Activated naive CD4-positive, alpha-beta T cell treated with anti-CD3 and anti-CD28 coated beads, Interleukin-2, amount 50 U/mL, for 24 hours (primary cell): ENCODE data around the gene TAGAP.
"Not testable (repeated sequence)": the region's sequence is repeated elsewhere in the genome, so short reads cannot be mapped to it uniquely, and the experiment has no call there.

Experiments used
- H3K27ac Mint-ChIP-seq: one replicate; pipeline ENCODE4 v1.8.0; 2021; ENCODE audit warnings: mild to moderate bottlenecking, mixed read lengths
- H3K27me3 Mint-ChIP-seq: one replicate; pipeline ENCODE4 v1.8.0; 2021; ENCODE audit warnings: mixed read lengths
- H3K36me3 Mint-ChIP-seq: one replicate; pipeline ENCODE4 v1.8.0; 2021; ENCODE audit warnings: mixed read lengths
- H3K4me1 Mint-ChIP-seq: one replicate; pipeline ENCODE4 v1.8.0; 2021; ENCODE audit warnings: mixed read lengths
- H3K4me3 Mint-ChIP-seq: one replicate; pipeline ENCODE4 v1.8.0; 2021; ENCODE audit warnings: mild to moderate bottlenecking, mixed read lengths
- H3K9me3 Mint-ChIP-seq: one replicate; pipeline ENCODE4 v1.8.0; 2021; ENCODE audit warnings: mixed read lengths

Gene TAGAP

DNA sequence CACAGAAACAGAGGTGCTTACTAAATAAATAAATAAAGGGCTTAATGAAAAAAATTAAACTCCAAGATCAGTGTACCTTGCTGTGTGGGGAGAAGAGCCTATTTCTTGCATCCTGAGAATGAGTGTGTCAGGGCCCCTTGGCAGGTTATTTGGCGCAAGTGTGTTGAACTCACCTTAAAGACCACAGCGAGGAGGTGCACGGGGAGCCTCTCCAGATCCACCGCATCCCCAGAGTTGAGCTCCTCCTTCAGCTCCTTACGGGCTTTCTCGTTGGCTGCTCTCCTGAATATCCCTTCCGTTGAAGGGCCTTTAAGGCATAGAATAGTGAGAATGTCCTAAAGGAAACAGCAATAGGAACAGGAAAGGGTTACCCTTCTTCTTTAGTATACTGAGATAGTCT is 3.6 kb downstream of the TAGAP start:
- H3K4me1 Mint-ChIP-seq = peaks cover 51% of the 10 kb centered on the region
- H3K27ac Mint-ChIP-seq = peak overlapping the region; percentile 98
- H3K36me3 Mint-ChIP-seq = peaks cover 60% of the 10 kb centered on the region
- no peaks in the 10 kb centered on the region for H3K9me3 Mint-ChIP-seq
- H3K27me3 Mint-ChIP-seq = no peaks in the 10 kb centered on the region
- peak overlapping the region; percentile 96 for H3K4me3 Mint-ChIP-seq

DNA sequence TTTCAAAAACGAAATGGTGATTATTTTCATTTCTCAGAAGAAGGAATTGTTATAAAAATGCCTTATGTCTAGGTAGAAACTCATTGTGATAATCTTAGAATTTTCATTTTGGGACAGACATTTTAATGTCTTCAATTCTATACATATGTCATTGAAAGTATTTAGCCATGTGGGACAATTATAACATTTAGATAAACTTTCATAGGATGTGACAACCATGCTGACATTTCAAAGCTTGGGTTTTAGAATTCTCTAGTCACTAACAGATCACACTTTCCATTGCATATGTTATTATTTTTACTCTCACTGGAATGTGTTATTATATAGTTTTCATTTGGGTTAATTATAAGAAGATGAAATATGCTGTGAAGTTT is 4.9 kb downstream of the TAGAP start:
- peak overlapping the region; percentile 96 for H3K4me3 Mint-ChIP-seq
- peaks cover 52% of the 10 kb centered on the region for H3K4me1 Mint-ChIP-seq
- H3K27ac Mint-ChIP-seq = peak overlapping the region; percentile 98
- no peaks in the 10 kb centered on the region for H3K9me3 Mint-ChIP-seq
- peaks cover 67% of the 10 kb centered on the region for H3K36me3 Mint-ChIP-seq
- H3K27me3 Mint-ChIP-seq = no peaks in the 10 kb centered on the region

DNA sequence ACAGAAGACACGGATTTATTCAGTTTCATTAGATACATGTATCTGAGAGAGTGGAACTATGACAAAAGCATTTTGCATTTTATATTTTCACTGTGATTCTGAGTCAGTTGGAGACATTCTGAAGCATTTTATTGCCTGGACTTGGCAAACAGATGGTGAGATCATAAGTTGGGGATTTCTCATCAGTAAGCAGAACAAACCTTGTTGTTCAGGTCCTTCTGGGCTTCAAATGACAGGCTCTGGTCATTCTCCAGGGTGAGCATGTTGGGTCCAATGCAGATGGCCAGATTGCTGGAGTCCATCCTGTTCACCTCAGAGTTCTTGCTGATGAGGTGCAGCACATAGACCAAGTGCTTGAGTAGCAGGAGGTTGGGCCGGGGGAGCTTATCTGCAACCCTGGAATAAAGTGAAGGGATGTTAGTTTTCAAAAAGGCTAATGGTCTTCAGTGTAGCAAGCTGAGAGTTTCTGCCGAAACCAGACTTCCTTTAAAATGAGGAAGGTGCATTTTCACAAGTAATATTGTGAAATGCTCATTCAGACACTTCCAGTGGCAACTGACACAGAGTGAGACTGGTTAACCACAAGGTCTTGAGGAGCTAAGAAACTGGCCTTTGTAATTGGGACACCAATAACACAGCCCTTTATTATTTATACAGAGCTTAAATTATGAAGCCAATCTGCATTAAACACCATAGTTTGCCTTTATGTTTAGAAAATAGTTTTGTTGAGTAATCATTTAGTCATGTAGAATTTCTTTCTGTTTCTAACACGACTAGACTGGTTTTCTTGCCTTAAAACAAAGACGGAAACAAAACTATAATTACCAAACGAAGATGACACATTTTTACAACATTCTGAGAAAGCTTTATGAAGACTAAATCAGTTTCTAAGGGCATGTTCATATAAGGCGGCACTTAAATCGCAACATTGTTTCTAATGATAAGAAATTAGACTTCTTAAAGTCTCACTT is 5.6 kb downstream of the TAGAP start:
- no peaks in the 10 kb centered on the region for H3K27me3 Mint-ChIP-seq
- H3K9me3 Mint-ChIP-seq = no peaks in the 10 kb centered on the region
- peaks cover 53% of the 10 kb centered on the region for H3K4me1 Mint-ChIP-seq
- peak overlapping the region; percentile 96 for H3K4me3 Mint-ChIP-seq
- H3K27ac Mint-ChIP-seq = peak overlapping the region; percentile 98
- peaks cover 68% of the 10 kb centered on the region for H3K36me3 Mint-ChIP-seq

DNA sequence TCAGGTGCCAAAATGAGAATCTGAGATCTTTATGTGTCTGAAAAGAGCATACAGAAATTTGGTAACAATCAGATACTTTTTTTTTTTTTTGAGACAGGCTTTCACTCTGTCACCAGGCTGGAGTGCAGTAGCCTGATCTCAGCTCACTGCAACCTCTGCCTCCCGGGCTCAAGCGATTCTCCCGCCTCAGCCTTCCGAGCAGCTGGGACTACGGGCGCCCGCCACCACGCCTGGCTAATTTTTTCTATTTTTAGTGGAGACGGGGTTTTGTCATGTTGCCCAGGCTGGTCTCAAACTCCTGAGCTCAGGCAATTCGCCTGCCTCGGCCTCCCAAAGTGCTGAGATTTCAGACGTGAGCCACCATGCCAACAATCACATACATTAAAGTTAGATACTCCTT is 6.5 kb downstream of the TAGAP start:
- not testable (repeated sequence) for H3K27me3 Mint-ChIP-seq, H3K9me3 Mint-ChIP-seq
- H3K4me1 Mint-ChIP-seq = peaks cover 57% of the 10 kb centered on the region
- H3K36me3 Mint-ChIP-seq = peaks cover 60% of the 10 kb centered on the region
- H3K27ac Mint-ChIP-seq = peak overlapping the region; percentile 94
- H3K4me3 Mint-ChIP-seq = peak overlapping the region; percentile 96

- Mint-ChIP-seq H3K27ac (peak overlapping the region; percentile 94), H3K4me1 (peaks cover 60% of the 10 kb centered on the region), H3K4me3 (peak overlapping the region; percentile 82), H3K27me3 (no peaks in the 10 kb centered on the region), H3K9me3 (no peaks in the 10 kb centered on the region), H3K36me3 (peaks cover 55% of the 10 kb centered on the region)
Measured at GRCh38 chr6:159037756-159038290, 7.0 kb downstream of the TAGAP start.

DNA sequence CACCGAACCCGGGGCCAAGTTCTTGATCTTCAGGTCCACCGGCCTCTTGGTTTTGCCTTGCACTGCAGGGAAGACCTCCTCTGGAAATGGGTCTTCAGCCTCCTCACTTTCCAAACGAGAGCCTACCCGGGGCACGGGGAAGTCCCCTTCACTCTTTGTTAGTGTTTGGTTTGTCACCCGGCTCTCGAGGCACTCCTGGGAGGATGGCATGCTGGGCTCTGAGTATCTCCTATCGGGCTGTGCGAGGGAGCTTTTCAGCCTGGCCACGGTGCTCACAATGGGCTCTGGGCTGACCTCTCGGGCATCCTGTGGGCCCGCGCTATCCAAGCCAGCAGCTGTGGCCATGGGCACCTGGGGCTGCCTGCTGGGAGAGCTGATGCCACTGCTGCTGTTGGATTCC is 8.1 kb downstream of the TAGAP start:
- H3K4me3 Mint-ChIP-seq = peak overlapping the region; percentile 68
- H3K27me3 Mint-ChIP-seq = no peaks in the 10 kb centered on the region
- no peaks in the 10 kb centered on the region for H3K9me3 Mint-ChIP-seq
- peak overlapping the region; percentile 83 for H3K27ac Mint-ChIP-seq
- H3K36me3 Mint-ChIP-seq = peaks cover 44% of the 10 kb centered on the region
- H3K4me1 Mint-ChIP-seq = peaks cover 57% of the 10 kb centered on the region

GRCh38 chr6:159035891-159036290 is 8.9 kb downstream of the TAGAP start:
- H3K9me3 Mint-ChIP-seq = no peaks in the 10 kb centered on the region
- no peaks in the 10 kb centered on the region for H3K27me3 Mint-ChIP-seq
- H3K4me1 Mint-ChIP-seq = peaks cover 49% of the 10 kb centered on the region
- H3K36me3 Mint-ChIP-seq = peaks cover 37% of the 10 kb centered on the region
- H3K27ac Mint-ChIP-seq = peak overlapping the region; percentile 75
- peak overlapping the region; percentile 63 for H3K4me3 Mint-ChIP-seq

GRCh38 chr6:159033160-159034049 is 11.4 kb downstream of the TAGAP start:
- no peaks in the 10 kb centered on the region for H3K9me3 Mint-ChIP-seq
- peak overlapping the region; percentile 48 for H3K27ac Mint-ChIP-seq
- H3K27me3 Mint-ChIP-seq = no peaks in the 10 kb centered on the region

DNA sequence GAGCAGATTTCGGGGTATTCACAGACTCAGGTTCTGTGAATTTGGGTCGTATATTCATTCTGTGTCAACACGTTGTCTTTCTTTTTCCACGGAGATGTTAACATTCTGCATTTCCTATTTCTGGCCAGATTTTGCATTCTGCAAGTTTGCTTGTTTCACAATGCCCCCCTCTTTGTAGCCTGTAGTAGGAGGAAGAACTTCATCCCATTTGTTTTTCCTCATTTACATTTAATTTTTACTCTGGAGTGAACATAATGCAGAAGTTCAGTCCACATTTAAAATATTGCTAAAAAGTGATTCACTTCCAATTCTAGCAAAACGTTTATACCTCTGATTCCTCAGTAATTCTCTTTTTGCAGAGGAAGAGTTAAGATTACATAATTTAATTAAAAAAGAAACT is 12.9 kb downstream of the TAGAP start:
- Mint-ChIP-seq H3K4me3 (no peak overlapping the region), H3K4me1 (peaks cover 24% of the 10 kb centered on the region), H3K9me3 (no peaks in the 10 kb centered on the region), H3K27ac (no peak overlapping the region), H3K36me3 (peaks cover 14% of the 10 kb centered on the region), H3K27me3 (no peaks in the 10 kb centered on the region)

More at GRCh38 chr6:159033160-159034049, 11.4 kb downstream of the TAGAP start:
- Mint-ChIP-seq H3K4me3 (no peak overlapping the region), H3K4me1 (peaks cover 34% of the 10 kb centered on the region), H3K36me3 (peaks cover 18% of the 10 kb centered on the region)

- Mint-ChIP-seq H3K4me1 (peaks cover 12% of the 10 kb centered on the region), H3K27me3 (no peaks in the 10 kb centered on the region), H3K4me3 (no peak overlapping the region), H3K27ac (no peak overlapping the region), H3K9me3 (no peaks in the 10 kb centered on the region), H3K36me3 (peaks cover 13% of the 10 kb centered on the region)
Measured at GRCh38 chr6:159030168-159030567, 14.6 kb downstream of the TAGAP start.

- not testable (repeated sequence) for H3K4me3 Mint-ChIP-seq, H3K27me3 Mint-ChIP-seq, H3K27ac Mint-ChIP-seq, H3K9me3 Mint-ChIP-seq
- peaks cover 26% of the 10 kb centered on the region for H3K4me1 Mint-ChIP-seq
- H3K36me3 Mint-ChIP-seq = peaks cover 19% of the 10 kb centered on the region
Measured at GRCh38 chr6:159025224-159025623, 19.6 kb downstream of the TAGAP start.

DNA sequence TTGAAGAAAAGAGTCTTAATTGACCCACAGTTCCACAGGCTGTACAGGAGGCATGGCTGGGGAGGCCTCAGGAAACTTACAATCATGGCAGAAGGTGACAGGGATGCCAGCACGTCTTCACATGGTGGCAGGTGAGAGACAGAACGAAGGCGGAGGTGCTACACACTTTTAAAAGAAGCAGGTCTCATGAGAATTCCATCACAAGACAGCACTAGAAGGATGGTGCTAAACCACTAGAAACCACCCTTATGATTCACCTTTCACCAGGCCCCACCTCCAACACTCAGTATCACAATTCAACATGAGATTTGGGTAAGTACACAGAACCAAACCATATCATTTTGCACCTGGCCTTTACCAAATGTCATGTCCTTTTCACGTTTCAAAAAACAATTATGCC is 20.9 kb downstream of the TAGAP start:
- Mint-ChIP-seq H3K4me3 (peak overlapping the region; percentile 16), H3K4me1 (peaks cover 35% of the 10 kb centered on the region), H3K27ac (peak overlapping the region; percentile 47), H3K9me3 (no peaks in the 10 kb centered on the region), H3K36me3 (peaks cover 23% of the 10 kb centered on the region), H3K27me3 (no peaks in the 10 kb centered on the region)

DNA sequence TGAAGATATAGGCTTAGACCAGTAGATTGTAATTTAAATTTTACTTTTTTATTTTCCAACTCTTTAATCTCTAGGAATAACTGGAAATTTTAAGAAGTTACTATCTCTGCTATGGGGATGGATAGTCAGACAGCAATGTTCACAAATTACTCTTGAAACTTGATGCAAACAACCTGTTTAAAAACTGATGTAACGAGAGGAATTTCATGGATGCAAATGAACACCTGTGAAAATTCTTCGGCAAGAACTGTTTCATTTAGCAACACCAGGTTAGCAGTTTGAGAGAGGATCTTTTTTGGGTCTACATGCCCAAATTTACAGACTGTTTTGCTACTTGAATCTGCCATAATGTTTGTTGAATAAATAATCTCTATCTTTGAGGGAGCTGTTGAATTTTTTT is 24.8 kb downstream of the TAGAP start:
- Mint-ChIP-seq H3K27me3 (no peaks in the 10 kb centered on the region), H3K9me3 (no peaks in the 10 kb centered on the region), H3K4me3 (no peak overlapping the region), H3K27ac (peak overlapping the region; percentile 35), H3K36me3 (peaks cover 17% of the 10 kb centered on the region), H3K4me1 (peaks cover 60% of the 10 kb centered on the region)

DNA sequence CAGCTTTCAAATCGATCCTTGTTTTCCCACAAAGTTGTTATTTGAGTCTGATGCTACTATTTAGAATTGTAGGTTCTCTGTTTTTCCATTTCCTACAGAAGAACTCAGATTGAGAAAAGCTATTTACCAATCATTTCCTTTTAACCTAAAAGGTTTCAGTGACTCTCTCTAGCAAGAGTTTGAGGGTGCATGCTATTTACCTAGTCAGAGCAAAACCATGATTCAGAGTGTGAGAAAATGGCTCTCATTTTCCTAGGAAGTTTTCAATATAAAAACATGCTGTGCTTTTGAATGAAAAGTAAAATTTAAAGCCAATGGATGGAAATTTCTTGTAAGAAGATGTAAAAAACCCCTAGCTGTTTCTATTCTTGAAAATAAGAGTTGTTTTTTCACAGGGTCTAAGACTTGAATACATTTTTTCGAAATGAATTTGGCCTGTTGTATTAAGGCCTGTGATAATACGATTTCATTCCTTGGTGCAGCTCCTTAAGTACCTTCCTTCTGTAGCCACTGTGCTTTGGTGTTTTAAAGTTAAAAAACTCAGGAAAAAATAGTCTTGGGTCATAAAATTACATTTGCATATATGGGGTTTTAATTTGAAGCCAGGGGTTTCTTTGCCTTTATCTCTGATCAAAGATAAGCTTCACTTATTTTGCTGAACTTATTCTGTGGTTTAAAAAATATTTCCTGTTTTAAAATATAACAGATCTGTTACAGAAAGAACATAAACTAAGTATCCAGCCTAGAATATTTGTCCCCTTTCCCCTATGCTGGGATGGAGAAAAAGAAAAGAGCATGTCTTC is 26.8 kb downstream of the TAGAP start:
- H3K27me3 Mint-ChIP-seq = no peaks in the 10 kb centered on the region
- peaks cover 8% of the 10 kb centered on the region for H3K36me3 Mint-ChIP-seq
- H3K4me3 Mint-ChIP-seq = peak overlapping the region; percentile 28
- H3K4me1 Mint-ChIP-seq = peaks cover 62% of the 10 kb centered on the region
- peak overlapping the region; percentile 88 for H3K27ac Mint-ChIP-seq
- H3K9me3 Mint-ChIP-seq = no peaks in the 10 kb centered on the region

- peak overlapping the region; percentile 35 for H3K27ac Mint-ChIP-seq
- no peaks in the 10 kb centered on the region for H3K9me3 Mint-ChIP-seq
- H3K27me3 Mint-ChIP-seq = no peaks in the 10 kb centered on the region
- H3K36me3 Mint-ChIP-seq = peaks cover 8% of the 10 kb centered on the region
- H3K4me3 Mint-ChIP-seq = no peak overlapping the region
- peaks cover 74% of the 10 kb centered on the region for H3K4me1 Mint-ChIP-seq
Measured at GRCh38 chr6:159014406-159014805, 30.4 kb downstream of the TAGAP start.
